ENCODE results near the gene MYO5B.

DNA sequence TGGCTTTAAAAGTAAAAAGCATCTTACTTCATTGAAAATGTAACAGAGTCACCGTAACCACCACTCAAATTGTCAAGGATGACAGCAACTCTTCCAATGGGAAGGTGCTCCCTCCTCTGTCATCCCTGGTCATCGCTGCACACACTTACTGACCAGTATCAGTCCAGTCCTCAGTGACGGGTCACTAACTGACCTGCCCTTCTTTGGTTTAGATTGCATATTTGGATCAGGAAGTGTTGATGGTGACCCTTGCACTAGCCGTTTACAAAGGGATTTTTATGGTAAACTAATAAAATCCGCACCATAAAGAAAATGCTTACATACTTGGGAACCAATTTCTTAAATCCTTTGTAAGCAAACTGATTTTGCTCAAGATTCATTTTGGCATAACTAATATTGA, 239.7 kb downstream of the MYO5B start:
- no peak for TF ChIP-seq EZH2 (optimal IDR thresholded peaks at IDR 0.05; ENCODE audit: low read depth, low read length)
- TF ChIP-seq, protein P1, sequence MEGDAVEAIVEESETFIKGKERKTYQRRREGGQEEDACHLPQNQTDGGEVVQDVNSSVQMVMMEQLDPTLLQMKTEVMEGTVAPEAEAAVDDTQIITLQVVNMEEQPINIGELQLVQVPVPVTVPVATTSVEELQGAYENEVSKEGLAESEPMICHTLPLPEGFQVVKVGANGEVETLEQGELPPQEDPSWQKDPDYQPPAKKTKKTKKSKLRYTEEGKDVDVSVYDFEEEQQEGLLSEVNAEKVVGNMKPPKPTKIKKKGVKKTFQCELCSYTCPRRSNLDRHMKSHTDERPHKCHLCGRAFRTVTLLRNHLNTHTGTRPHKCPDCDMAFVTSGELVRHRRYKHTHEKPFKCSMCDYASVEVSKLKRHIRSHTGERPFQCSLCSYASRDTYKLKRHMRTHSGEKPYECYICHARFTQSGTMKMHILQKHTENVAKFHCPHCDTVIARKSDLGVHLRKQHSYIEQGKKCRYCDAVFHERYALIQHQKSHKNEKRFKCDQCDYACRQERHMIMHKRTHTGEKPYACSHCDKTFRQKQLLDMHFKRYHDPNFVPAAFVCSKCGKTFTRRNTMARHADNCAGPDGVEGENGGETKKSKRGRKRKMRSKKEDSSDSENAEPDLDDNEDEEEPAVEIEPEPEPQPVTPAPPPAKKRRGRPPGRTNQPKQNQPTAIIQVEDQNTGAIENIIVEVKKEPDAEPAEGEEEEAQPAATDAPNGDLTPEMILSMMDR (IDR thresholded peaks at IDR 0.05; ENCODE audit: low read length): no peak
- no peak for TF ChIP-seq EZH2phosphoT487 (IDR thresholded peaks at IDR 0.05; ENCODE audit: low read length)
